Spleen (tissue), 7 donors: Measurements from ENCODE around the gene NEBL.

Experiments used
- POLR2A ChIP-seq, 3 donors: fragments of 450-650 bp; IDR thresholded peaks; one replicate each; pipeline ENCODE4 v1.5.1; 2017; ENCODE audit warnings: antibody characterized with exemption in 3 of 3, mild to moderate bottlenecking in 1 of 3
- TF ChIP-seq, protein P1 (sequence below), 11 experiments: fragments of 200-600 bp in 7 of 11; fragments of 450-650 bp in 4 of 11; sonication (generic) in 4 of 11; IDR thresholded peaks in 8 of 11; conservative IDR thresholded peaks in 3 of 11; 1 replicate in 7 of 11; 2 replicates in 4 of 11; pipeline versions ENCODE4 v1.4.0 to v1.8.0; 2016 to 2021; ENCODE audit warnings: antibody characterized with exemption in 11 of 11, inconsistent platforms in 4 of 11, mild to moderate bottlenecking in 1 of 11
- donor health status: DM: no; HTN: no; CAD: no; lungs with moderate emphysema.
- donor health status: DM: no; HTN: no; CAD: no.
- donor health status: DM: no; HTN: no; CAD: no.

DNA sequence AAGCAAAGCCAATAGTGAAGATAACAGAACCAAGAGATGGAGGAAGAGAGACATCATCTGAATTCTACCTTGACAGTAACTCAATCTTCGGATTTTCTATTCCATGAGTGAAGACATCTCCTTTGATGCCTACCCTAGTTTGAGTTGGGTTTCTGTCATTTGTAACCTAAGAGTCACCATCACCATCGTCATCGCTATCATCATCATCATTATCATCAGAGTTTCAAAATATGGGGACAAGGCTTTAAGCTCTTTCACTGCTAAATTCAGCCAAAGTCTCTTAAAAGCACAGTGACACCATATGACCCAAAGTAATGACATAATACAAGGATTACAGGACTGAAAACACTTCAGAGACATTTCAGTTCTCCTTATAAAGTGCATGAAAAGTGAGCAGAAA lies 57.2 kb downstream of the NEBL start:
- TF ChIP-seq, protein P1, sequence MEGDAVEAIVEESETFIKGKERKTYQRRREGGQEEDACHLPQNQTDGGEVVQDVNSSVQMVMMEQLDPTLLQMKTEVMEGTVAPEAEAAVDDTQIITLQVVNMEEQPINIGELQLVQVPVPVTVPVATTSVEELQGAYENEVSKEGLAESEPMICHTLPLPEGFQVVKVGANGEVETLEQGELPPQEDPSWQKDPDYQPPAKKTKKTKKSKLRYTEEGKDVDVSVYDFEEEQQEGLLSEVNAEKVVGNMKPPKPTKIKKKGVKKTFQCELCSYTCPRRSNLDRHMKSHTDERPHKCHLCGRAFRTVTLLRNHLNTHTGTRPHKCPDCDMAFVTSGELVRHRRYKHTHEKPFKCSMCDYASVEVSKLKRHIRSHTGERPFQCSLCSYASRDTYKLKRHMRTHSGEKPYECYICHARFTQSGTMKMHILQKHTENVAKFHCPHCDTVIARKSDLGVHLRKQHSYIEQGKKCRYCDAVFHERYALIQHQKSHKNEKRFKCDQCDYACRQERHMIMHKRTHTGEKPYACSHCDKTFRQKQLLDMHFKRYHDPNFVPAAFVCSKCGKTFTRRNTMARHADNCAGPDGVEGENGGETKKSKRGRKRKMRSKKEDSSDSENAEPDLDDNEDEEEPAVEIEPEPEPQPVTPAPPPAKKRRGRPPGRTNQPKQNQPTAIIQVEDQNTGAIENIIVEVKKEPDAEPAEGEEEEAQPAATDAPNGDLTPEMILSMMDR (IDR thresholded peaks at IDR 0.05 in 8 of 11, conservative IDR thresholded peaks at IDR 0.05 in 3 of 11), result no peak
- no peak for TF ChIP-seq POLR2A (IDR thresholded peaks at IDR 0.05)
